ENCODE data around the gene FMN1.

FMN1 gene

DNA sequence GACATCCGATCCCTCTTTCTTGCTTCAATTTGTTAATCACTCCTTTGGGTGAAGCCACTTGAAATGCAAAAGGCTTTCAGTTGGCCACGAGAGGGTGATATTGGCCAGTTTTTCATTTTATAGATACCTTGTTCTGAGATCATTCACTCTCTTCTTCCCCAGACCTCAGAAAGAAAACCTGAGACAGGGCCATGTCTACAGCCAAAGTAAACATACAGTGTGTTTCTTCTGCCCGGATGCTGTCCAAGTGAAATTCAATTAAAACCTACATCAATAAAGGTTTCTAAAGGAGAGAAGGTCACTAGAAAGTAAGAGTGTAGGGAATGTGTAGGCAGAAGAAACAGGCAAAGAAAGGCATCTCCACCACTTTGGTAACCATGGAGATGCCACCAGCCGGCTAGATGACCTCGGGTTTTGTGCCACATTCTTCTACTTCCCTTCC is 39.5 kb upstream of the FMN1 start:
- peak; percentile 42 for TF ChIP-seq CTCF (IDR thresholded peaks at IDR 0.05; ENCODE audit: low read depth, low read length, missing control alignments)
- H3K4me3 ChIP-seq (replicated peaks; ENCODE audit: low read depth, low read length): no peak overlapping the region
- DNase-seq (ENCODE audit: extremely low read depth, low read depth): no peak

DNA sequence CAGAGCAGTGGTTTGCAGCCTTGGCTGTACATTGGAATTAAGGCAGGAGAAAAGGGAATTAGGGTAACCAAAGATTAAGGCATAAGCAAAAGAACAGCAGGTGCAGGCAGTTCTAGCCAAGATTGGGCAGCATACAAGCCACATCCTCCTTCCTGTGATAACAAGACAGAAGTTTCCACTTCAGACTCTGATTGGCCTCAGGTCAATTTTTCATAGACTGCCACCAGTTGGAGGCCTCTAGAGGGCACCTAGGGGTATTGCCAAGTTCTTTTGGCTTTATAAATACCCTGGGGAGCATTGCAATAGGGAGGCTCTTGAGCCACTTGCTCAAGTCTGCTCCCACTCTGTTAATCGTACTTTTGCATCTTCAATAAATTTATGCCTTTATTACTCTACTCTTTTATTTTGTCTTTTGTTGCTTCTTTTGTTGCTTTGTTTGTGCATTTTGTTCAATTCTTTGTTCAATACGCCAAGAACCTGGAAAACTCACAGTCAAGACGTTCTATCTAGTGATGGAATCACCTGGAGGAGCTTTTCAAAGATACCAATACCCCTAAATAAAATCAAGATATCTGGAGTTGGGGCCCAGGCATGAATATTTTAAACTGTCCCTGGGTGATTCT is 32.2 kb upstream of the FMN1 start:
- peak; percentile 50 for TF ChIP-seq CTCF (IDR thresholded peaks at IDR 0.05; ENCODE audit: low read depth, low read length, missing control alignments)
- H3K4me3 ChIP-seq (replicated peaks; ENCODE audit: low read depth, low read length): no peak overlapping the region
- DNase-seq (ENCODE audit: extremely low read depth, low read depth): no peak

DNA sequence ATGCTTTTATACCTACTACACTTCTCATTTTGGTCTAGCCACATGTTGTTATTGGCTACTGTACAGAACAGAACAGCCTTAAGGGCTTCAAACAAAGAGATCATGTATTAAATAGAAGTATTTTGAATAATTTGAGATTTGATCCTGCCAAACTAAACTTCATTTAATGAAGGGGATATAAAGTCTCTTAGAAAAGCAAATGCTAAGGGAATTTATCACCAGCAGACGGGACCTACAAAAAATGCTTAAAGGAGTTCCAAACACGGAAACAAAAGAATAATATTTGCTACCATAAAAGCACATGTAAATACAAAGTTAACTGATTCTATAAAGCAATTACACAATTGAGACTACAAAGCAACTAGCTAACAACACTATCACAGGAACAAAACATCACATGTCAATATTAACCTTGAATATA is 23.6 kb upstream of the FMN1 start:
- no peak for DNase-seq (ENCODE audit: extremely low read depth, low read depth)
- TF ChIP-seq CTCF (IDR thresholded peaks at IDR 0.05; ENCODE audit: low read depth, low read length, missing control alignments): no peak
- no peak overlapping the region for H3K4me3 ChIP-seq (replicated peaks; ENCODE audit: low read depth, low read length)

GRCh38 chr15:33215941-33216872 is 21.7 kb upstream of the FMN1 start:
- no peak for DNase-seq (ENCODE audit: extremely low read depth, low read depth)
- no peak overlapping the region for H3K4me3 ChIP-seq (replicated peaks; ENCODE audit: low read depth, low read length)
- peak; percentile 63 for TF ChIP-seq CTCF (IDR thresholded peaks at IDR 0.05; ENCODE audit: low read depth, low read length, missing control alignments)

DNA sequence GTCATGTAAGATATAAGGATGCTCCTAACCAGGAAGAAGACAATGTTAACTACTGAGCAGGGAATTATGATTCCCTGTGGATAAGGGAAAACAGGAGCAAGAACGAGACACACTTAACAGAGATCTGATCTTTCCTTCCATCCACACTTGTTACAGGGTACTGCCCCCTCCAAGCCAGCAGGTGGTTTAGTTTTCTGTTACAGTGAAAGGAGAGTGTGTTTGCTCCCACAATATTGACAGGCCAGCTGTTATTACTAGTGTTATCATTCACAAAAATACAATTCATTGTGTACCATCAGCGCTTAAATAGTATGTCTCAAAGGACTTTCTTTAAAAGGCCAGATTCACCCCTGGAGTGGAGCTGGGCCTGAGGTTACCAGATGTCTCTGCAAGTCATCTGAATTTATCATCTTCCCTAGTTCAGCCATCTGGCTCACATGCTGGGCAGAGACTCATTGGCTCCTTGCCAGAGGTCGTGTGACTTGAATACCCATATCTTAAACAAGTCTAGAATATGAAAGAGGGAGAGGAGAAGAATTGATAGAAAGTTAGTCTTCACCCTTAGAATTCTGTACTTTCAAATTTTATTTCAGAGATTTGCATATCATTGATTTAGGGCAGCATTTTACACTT is 16.8 kb upstream of the FMN1 start:
- DNase-seq (ENCODE audit: extremely low read depth, low read depth): peak; percentile 65
- no peak overlapping the region for H3K4me3 ChIP-seq (replicated peaks; ENCODE audit: low read depth, low read length)
- TF ChIP-seq CTCF (IDR thresholded peaks at IDR 0.05; ENCODE audit: low read depth, low read length, missing control alignments): no peak

- no peak for TF ChIP-seq CTCF (IDR thresholded peaks at IDR 0.05; ENCODE audit: low read depth, low read length, missing control alignments)
- H3K4me3 ChIP-seq (replicated peaks; ENCODE audit: low read depth, low read length): no peak overlapping the region
- no peak for DNase-seq (ENCODE audit: extremely low read depth, low read depth)
These were observed 15.3 kb upstream of the FMN1 start for GRCh38 chr15:33209575-33210481.
